ENCODE data around the gene TMEM273.

Gene TMEM273

GRCh38 chr10:49162761-49163310 is 25.4 kb downstream of the TMEM273 start:
- no peak for DNase-seq

GRCh38 chr10:49162063-49162462 is 26.1 kb downstream of the TMEM273 start:
- DNase-seq = no peak

- DNase-seq = no peak
Measured at GRCh38 chr10:49161411-49161997, 26.7 kb downstream of the TMEM273 start.

- DNase-seq = no peak
Measured at GRCh38 chr10:49160814-49161213, 27.4 kb downstream of the TMEM273 start.

- no peak for DNase-seq
Measured at GRCh38 chr10:49160110-49160509, 28.1 kb downstream of the TMEM273 start.

- DNase-seq = no peak
Measured at GRCh38 chr10:49158915-49159314, 29.3 kb downstream of the TMEM273 start.

GRCh38 chr10:49158404-49158803 is 29.8 kb downstream of the TMEM273 start:
- DNase-seq = no peak

GRCh38 chr10:49157229-49157628 is 31.0 kb downstream of the TMEM273 start:
- no peak for DNase-seq

GRCh38 chr10:49154641-49155040 is 33.5 kb downstream of the TMEM273 start:
- no peak for DNase-seq

GRCh38 chr10:49153971-49154370 is 34.2 kb downstream of the TMEM273 start:
- no peak for DNase-seq

GRCh38 chr10:49153115-49153514 is 35.1 kb downstream of the TMEM273 start:
- DNase-seq = no peak

- DNase-seq = no peak
Measured at GRCh38 chr10:49152663-49153062, 35.5 kb downstream of the TMEM273 start.

GRCh38 chr10:49152037-49152436 is 36.2 kb downstream of the TMEM273 start:
- no peak for DNase-seq

GRCh38 chr10:49151481-49151880 is 36.7 kb downstream of the TMEM273 start:
- DNase-seq = no peak

- no peak for DNase-seq
Measured at GRCh38 chr10:49151025-49151445, 37.2 kb downstream of the TMEM273 start.

- no peak for DNase-seq
Measured at GRCh38 chr10:49150426-49150825, 37.8 kb downstream of the TMEM273 start.

GRCh38 chr10:49149881-49150280 is 38.3 kb downstream of the TMEM273 start:
- DNase-seq = no peak

GRCh38 chr10:49144058-49144720 is 44.0 kb downstream of the TMEM273 start:
- DNase-seq = no peak

GRCh38 chr10:49143249-49143648 is 44.9 kb downstream of the TMEM273 start:
- DNase-seq = no peak

GRCh38 chr10:49141541-49142332 is 46.5 kb downstream of the TMEM273 start:
- no peak for DNase-seq

GRCh38 chr10:49140304-49141177 is 47.6 kb downstream of the TMEM273 start:
- DNase-seq = no peak

GRCh38 chr10:49139846-49140195 is 48.4 kb downstream of the TMEM273 start:
- no peak for DNase-seq
